SU-DHL-6 (cell line): ENCODE results near the gene FOSL2.

ENCODE experiments used
- CTCF ChIP-seq: fragments of 200-600 bp; sonication (generic); IDR thresholded peaks from one replicate; pipeline ENCODE4 v1.5.1; 2017; ENCODE audit warnings: antibody characterized with exemption, mild to moderate bottlenecking, low read length, moderate library complexity; ENCODE audit not compliant: insufficient read depth, poor library complexity, severe bottlenecking
- EZH2phosphoT487 ChIP-seq: fragments of 200-600 bp; sonication (generic), shearing (Covaris generic); conservative IDR thresholded peaks from 2 replicates; pipeline ENCODE4 v1.6.1; 2018; ENCODE audit warnings: mild to moderate bottlenecking, antibody characterized with exemption, low read length, moderate library complexity, mixed read lengths

- TF ChIP-seq CTCF (no peak), EZH2phosphoT487 (no peak)
Measured at GRCh38 chr2:28404086-28404485, 11.4 kb downstream of the FOSL2 start.
